Germinal center (tissue), 1 donor: ENCODE results near the gene FERMT3.
A peak's percentile ranks its signal among the peaks of the same experiment; 100 is the strongest.

Source experiments
- DNase-seq: peaks from one replicate; pipeline ENCODE4 v3.0.0; 2012; ENCODE audit warnings: mixed read lengths, low spot score

FERMT3 gene

GRCh38 chr11:64249563-64250414, 43.3 kb downstream of the FERMT3 start:
- no peak for DNase-seq

DNA sequence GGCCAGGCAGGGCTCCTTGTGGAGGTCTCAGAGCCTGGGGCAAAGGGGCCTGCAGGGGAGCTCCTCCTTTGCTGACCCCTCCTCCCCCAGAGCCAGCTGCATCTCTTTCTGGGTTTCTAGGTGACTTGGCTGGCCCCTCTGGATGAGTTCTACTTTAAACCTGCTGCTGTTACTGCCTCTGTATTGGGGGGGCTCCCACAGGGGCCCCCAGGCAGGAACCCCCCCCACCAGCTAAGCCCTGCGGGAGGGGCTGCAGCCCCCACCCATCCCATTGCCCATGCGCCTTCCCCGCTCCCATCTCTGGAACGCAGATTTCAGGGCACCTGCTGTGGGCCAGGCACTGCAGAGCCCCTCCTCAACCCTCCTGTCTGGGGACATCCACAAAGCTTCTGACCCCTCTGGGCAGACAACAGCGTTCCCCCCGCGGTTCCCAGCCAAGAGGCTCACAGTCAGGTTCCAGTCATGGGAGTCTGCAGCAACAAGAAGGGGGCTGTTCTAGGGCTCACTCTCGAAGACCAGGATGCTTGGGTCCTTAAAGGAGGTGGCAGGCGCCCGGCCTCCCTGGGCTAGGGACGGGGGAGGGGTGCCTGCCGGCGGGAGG, 44.0 kb downstream of the FERMT3 start:
- no peak for DNase-seq

- peak; percentile 88 for DNase-seq
These were observed 44.7 kb downstream of the FERMT3 start, which contains the start of gene PLCB3 for GRCh38 chr11:64251016-64251752. Gene PLCB3, plus strand, starts transcription at chr11:64251530. Its CDS starts 120 bp downstream, at chr11:64251650.

DNA sequence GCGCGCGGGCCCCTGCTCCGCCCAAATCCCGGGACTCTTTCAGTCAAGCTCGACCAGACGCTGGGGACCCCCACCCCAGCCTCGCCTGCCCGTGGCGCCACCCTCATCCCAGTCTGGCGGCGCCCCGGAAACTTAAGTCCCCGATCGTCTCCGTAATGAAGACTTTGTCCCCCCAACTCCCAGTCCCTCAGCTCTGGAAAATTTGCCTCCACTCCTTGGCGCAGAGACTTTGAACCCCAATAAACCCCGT, 45.2 kb downstream of the FERMT3 start:
- DNase-seq: no peak

GRCh38 chr11:64252003-64252872, 45.7 kb downstream of the FERMT3 start:
- peak; percentile 44 for DNase-seq

- DNase-seq: no peak
These were observed 46.5 kb downstream of the FERMT3 start for GRCh38 chr11:64253043-64253442.

DNA sequence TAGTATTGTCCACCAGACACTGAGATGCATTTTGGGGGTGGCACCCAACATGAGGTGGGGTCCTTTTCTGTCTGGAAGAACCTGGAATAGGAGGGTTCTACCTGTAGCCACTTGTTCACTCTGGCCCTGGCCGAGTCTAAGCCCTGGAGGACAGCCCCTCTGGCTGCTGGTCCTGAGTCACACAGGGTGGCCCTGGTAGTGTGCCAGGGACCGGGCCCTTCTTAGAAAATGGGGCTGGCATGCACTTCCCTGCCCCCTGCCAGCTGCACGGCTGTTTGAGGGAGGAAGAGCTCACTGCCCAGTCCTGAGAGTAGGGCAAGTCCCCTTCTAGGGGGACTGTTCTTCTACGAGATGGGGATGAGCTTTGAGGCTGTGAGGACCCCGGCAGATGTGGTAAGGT, 47.0 kb downstream of the FERMT3 start:
- DNase-seq: no peak

DNA sequence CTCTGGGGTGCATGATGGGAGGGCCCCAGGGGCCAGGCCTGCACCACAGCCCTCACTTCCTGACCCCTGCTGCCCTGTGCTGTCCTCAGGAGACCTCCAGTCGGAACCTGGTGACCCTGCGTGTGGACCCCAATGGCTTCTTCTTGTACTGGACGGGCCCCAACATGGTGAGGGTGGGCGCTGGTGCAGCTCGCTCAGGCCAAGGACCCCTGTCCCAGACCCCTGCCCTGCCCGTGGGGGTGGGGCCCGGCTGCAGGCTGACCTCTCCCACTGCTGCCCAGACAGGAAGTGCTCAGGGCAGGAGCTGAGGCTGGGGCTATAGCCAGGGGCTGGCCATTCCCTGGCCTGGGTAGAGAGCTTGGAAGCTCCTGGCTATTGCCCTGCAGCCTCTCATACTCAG, 47.8 kb downstream of the FERMT3 start:
- DNase-seq: no peak

DNA sequence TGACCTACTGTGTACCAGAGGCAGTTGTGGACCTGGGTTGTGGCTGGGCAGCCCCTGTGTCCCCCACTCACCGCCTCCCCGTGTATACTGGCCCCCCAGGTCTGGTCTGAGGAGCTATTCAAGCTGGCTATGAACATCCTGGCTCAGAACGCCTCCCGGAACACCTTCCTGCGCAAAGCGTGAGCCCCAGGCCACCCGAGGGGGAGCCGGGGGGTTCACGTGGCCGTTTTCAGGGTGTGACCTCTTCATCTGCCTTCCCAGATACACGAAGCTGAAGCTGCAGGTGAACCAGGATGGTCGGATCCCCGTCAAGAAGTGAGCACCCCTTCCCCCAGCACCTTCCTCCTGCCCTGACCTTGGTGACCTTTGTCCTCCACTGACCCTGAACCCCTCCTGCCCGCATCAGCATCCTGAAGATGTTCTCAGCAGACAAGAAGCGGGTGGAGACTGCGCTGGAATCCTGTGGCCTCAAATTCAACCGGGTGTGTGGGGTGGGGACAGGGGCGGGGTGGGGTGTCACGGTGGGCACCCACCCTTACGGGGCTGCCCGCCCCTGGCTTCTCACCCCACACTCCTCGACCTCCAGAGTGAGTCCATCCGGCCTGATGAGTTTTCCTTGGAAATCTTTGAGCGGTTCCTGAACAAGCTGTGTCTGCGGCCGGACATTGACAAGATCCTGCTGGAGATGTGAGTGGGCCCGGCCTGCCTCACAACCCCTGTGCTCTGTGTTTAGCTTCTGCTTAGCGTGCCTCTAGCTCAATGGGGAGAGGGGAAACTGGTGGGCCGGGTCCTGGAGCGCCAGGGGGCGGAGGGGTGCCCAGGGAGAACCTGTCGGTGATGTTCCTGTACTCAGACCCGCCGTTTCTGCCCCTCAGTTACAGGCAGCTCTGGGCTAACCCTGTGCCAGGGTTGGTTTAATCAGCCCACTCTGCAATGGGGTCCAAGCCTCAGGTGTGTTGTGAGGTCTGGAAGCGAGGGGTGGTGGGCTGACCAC, 48.9 kb downstream of the FERMT3 start:
- DNase-seq: no peak

DNA sequence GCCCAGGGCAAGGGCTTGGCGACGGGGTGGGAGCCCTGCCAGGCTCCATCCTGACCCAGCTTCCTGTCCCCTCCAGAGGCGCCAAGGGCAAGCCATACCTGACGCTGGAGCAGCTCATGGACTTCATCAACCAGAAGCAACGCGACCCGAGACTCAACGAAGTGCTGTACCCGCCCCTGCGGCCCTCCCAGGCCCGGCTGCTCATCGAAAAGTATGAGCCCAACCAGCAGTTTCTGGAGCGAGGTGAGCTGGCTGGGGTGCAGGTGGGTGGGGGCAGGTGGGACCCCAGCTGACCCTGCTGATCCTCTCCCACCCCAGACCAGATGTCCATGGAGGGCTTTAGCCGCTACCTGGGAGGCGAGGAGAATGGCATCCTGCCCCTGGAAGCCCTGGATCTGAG, 49.8 kb downstream of the FERMT3 start:
- no peak for DNase-seq

DNA sequence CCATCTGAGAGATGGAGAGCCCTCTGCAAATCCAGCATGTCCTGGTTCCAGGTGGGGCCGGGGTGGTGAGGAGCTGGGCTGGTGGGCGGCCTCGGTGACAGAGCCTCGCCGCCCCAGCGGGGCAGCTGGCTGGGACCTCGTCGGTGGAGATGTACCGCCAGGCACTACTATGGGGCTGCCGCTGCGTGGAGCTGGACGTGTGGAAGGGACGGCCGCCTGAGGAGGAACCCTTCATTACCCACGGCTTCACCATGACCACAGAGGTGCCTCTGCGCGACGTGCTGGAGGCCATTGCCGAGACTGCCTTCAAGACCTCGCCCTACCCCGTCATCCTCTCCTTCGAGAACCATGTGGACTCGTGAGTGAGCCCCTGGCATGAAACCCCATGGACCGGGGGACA, 51.8 kb downstream of the FERMT3 start:
- DNase-seq: no peak

- no peak for DNase-seq
These were observed 52.5 kb downstream of the FERMT3 start for GRCh38 chr11:64258946-64259532.

GRCh38 chr11:64259533-64260067, 53.1 kb downstream of the FERMT3 start:
- no peak for DNase-seq

- DNase-seq: no peak
These were observed 53.7 kb downstream of the FERMT3 start for GRCh38 chr11:64260147-64260708.

DNA sequence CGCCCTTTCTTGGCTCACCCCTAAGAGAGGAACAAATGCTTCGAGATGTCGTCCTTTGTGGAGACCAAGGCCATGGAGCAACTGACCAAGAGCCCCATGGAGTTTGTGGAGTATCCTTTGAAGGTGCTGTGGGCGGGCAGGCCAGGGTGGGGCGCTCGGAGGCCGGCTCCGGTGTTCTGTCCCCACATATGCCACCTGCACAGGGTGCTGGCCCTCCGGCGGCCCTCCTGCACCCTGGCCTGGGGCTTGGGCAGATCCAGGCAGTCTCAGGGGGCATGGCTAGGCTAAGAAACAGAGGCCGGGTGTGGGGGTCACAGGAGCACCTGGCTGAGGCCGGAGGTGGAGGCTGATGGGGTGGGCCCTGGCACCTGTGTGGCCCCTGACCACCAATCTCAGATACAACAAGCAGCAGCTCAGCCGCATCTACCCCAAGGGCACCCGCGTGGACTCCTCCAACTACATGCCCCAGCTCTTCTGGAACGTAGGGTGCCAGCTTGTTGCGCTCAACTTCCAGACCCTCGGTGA, 55.1 kb downstream of the FERMT3 start:
- DNase-seq: no peak

DNA sequence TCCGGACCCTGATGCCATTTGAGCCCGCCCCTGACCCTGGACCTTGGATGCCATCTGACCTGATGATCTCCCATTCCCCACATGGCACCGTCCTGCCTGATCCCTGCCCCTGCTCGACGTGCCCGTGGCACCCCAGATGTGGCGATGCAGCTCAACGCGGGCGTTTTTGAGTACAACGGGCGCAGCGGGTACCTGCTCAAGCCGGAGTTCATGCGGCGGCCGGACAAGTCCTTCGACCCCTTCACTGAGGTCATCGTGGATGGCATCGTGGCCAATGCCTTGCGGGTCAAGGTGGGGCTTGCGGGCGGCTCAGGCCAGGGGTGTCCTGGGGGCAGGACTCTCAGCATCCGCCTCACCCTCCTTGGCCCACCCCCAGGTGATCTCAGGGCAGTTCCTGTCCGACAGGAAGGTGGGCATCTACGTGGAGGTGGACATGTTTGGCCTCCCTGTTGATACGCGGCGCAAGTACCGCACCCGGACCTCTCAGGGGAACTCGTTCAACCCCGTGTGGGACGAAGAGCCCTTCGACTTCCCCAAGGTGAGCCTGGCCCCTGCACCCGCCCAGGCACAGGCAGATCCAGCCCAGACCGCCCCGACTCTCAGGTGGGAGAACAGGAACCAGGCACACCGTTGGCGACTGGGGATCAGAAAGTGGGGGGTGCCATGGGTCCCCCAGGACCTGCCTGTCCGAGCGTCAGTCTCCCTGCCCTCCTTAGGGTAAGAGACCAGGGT, 55.9 kb downstream of the FERMT3 start:
- no peak for DNase-seq

GRCh38 chr11:64263021-64263946, 56.8 kb downstream of the FERMT3 start:
- DNase-seq: no peak

DNA sequence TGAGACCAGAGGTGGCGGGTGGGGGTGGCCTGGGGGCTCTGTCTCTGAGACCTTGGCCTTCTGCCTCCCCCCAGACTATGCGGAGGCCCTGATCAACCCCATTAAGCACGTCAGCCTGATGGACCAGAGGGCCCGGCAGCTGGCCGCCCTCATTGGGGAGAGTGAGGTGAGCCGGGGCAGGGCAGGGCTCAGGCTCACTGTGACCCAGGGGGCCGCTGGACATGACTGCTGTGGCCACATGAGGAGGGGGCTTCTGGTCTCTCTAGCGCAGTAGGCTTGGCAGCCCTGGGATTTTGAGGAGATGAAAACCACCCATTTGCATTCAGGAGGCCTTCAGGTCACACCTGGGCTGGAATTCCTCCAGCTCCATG, 57.4 kb downstream of the FERMT3 start:
- DNase-seq: no peak
